Measurements from ENCODE around the gene S100A5.
"Not testable (repeated sequence)": the region's sequence is repeated elsewhere in the genome, so short reads cannot be mapped to it uniquely, and the experiment has no call there.

S100A5 gene

GRCh38 chr1:153540394-153541361 is at the start of gene S100A5:
Gene S100A5, minus strand, starts transcription at chr1:153540934. Its CDS starts 743 bp downstream, at chr1:153540191.
- no peak for DNase-seq

- no peak for DNase-seq
Measured at GRCh38 chr1:153588482-153588881, 47.7 kb upstream of the S100A5 start.

GRCh38 chr1:153588033-153588432 is 47.3 kb upstream of the S100A5 start:
- not testable (repeated sequence) for DNase-seq

DNA sequence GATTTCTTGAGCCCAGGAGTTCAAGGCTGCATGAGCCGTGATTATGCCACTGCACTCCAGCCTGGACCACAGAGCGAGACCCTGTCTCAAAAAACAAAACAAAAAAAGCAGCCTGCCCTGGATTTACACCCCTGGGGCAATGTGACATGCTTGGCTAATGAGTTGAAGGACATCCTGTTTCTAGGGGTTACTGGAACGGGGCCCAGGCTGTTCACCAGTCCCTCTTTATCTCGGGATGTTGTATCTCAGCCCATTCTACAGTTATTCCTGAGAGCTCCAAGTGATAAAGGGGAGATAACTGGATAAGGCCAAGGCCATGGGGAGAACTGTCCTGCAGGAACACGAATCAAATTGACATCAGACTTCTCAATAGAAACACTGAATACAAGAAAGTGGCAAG is 46.6 kb upstream of the S100A5 start:
- no peak for DNase-seq

DNA sequence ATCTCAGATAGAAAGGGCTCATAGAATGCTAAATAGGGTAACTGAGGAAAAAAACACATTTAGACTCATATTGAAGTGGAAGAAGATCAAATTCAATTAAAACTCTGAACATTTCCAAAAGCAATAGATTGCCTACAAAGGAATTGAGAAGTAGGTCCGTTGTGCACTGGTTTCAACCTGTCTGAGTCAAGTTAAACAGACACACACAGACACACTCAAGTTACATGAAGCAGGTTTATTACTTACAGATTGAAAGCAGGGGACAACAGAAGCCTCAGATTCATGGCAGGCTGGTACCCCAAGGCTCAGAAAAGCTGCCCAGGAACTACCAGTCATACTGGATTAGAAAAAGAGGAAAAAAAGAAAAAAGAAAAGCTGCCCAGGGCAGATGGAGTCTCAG is 45.6 kb upstream of the S100A5 start:
- no peak for DNase-seq

DNA sequence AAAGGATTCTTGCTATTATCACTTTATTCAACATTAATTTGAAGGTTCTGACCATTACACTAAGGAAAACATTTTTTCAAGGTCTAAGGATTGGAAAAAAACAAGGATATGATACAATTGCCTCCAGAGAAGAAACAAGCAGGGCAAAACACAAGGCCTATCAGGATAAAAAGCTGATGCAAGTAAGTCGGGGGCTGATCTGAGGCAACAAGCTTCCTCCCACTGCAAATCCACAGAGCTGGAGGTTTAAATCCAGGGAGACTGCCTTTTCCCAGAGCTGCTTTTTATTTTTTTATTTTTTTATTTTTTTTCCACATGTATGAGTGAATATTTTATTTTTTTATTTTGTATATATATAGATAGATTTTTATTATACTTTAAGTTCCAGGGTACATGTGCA is 44.3 kb upstream of the S100A5 start:
- no peak for DNase-seq

DNA sequence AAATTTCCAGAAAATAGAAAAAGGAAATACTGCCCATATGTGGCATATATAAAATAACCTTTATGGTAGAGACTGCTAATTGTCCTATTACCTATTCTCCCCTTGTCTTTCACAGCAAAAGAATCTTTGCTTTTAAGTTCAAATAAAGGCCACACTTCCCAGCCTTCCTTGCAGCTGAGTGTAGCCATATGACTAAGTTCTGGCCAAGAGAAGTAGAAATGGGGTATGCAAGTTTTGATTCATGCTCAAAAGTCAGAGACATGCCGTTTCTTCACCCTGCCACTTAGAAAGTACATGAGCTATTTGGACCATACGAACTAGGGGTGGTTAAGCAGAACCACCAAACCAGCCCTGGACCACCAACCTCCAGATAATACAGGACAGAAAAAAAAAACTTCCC is 43.2 kb upstream of the S100A5 start:
- DNase-seq, result no peak

DNA sequence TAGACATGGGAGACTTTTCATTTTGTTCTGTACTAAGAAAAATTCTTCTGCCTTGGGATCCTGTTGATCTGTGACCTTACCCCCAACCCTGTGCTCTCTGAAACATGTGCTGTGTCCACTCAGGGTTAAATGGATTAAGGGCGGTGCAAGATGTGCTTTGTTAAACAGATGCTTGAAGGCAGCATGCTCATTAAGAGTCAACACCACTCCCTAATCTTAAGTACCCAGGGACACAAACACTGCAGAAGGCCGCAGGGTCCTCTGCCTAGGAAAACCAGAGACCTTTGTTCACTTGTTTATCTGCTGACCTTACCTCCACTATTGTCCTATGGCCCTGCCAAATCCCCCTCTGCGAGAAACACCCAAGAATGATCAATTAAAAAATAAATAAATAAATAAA is 42.8 kb upstream of the S100A5 start:
- not testable (repeated sequence) for DNase-seq

DNA sequence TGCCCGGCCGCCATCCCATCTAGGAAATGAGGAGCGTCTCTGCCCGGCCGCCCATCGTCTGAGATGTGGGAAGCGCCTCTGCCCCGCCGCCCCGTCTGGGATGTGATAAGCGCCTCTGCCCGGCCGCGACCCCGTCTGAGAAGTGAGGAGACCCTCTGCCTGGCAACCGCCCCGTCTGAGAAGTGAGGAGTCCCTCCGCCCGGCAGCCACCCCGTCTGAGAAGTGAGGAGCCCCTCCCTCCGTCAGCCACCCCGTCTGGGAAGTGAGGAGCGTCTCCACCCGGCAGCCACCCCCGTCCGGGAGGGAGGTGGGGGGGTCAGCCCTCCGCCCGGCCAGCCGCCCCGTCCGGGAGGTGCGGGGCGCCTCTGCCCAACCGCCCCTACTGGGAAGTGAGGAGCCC is 42.1 kb upstream of the S100A5 start:
- not testable (repeated sequence) for DNase-seq

GRCh38 chr1:153578936-153579335 is 38.2 kb upstream of the S100A5 start:
- DNase-seq, result no peak

DNA sequence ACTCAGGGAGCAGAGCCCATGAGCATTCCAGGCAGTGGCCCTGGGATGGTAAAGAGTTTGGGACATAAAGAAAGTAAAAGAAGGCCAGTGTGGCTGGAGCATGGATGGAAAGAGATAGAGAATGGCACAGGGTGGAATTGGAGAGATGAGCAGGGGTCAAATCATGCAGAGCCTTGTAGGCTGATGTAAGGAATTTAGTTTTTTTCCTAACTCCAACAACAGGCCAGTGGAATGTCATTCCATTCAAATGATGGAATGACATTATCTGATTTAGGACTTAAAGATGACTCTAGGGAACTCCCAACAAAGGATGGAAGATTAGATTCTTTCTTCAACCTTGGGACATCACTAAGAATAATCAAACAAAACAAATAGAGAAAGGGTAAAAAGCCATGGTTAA is 37.8 kb upstream of the S100A5 start:
- DNase-seq, result no peak

DNA sequence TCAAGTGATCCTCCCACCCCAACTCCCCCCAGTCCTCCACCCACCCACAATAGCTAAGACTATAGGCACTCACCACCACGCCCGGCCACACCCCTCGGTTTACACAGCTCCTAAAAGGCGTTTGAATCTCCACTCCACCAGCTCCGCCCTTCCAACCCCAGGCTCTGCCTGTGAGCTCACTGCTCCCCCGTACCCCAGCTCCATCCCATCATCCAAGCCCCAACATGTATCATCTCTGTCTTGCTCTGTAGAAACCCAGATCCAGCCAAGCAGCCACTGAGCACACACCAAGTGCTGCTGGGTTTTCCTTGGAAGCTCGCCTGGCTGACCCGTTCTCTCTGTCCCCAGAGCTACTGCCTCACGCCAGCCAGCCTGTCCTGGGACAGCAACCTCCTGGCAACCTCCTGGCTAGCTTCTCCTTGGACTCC is 36.9 kb upstream of the S100A5 start:
- no peak for DNase-seq

DNA sequence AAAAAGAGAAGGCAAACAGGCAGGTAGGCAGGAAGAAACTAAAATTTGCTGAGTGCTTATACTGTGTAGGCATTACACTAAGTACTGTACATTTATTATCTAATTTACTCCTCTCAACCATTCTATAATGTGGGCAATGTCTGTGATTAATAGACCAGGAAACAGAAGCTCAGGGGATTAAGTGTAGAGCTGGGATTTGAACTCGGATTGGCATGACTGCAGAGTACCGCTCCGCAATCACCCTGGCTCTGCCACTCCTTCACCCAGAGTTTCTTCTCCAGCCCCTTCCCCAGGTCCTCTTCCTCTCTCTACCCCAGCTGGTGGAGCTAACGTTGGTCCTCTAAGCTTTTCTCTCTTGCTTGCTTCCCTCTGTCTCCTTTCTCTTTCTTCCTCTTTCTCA is 36.4 kb upstream of the S100A5 start:
- no peak for DNase-seq

GRCh38 chr1:153575497-153575896 is 34.8 kb upstream of the S100A5 start:
- not testable (repeated sequence) for DNase-seq

- DNase-seq, result not testable (repeated sequence)
Measured at GRCh38 chr1:153575081-153575491, 34.4 kb upstream of the S100A5 start.

DNA sequence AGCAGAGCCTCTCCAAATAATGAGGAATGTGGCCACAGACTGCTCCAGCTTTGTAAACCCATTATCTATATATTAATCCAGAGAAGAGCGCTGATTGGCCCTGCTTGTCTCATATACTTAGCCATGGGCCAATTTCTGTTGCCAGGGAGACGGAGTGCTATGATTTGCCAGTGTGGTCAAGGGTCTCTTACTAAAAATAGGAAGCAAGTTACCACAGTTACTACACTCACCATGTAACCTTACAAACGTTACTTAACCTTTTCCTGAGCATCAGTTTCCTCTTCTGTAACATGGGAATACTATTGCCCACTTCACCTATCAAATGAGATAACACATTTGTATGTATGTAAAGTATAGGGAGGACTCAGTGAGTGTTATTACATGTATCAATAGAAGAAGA is 32.6 kb upstream of the S100A5 start:
- no peak for DNase-seq

DNA sequence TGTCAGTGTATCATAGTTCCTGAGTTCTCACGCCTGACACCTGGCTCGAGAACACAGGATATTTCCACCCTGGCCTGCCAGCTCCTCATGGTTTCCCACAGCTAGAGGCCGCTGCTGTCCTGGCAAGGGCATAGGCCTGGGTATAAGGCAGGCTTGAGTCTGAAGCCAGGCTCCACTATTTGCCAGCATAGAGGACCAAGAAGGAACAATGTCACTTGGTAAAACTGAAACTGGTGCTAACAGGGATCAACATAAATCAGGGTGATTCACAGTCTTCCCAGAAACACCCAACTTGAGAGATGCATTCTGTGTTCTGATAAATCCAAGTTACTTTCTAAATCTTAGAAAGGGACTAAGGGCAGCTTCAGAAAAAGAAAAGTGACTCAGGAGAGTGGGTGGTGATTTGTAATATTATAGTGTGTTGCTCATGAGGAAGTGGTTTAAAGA is 31.9 kb upstream of the S100A5 start:
- peak; percentile 46 for DNase-seq

GRCh38 chr1:153571706-153572105 is 31.0 kb upstream of the S100A5 start:
- no peak for DNase-seq

DNA sequence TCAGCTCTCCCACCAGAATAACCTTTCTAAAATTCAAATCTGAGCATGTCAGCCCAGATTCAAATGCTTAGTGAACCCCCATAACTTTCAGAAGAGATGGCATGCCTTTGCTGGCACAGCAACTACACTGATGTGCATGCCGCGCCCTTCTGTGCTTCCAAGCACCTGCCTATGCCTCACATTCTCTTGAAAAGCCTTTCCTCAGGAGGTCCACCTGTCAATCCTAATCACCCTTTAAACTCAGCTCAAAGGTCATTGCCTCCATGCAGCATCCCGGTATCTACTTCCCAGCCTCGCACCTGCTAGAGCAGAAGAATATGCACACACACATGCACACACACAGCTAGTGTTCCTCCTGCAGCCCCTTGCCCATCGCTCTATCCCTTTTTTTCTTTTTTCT is 30.1 kb upstream of the S100A5 start:
- no peak for DNase-seq

DNA sequence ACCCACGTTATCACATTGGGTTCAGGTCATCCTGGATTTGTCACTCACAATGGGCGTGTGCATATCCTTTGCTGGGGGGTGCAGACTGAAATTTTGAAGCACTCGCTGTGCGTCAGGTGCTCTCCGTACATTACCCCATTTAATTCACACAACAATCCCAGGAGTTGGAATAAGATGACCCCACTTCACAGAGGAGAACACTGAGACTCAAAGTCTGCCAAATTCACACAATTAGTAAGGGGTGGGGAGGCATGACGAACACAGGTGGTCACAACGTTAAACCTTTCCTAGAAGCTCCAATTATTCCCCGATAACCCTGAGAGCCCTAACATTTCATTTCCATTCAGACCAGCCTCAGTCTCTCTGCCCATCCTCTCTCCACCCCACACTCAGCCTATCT is 28.7 kb upstream of the S100A5 start:
- DNase-seq, result no peak

GRCh38 chr1:153568367-153569099 is 27.8 kb upstream of the S100A5 start:
- peak; percentile 95 for DNase-seq

DNA sequence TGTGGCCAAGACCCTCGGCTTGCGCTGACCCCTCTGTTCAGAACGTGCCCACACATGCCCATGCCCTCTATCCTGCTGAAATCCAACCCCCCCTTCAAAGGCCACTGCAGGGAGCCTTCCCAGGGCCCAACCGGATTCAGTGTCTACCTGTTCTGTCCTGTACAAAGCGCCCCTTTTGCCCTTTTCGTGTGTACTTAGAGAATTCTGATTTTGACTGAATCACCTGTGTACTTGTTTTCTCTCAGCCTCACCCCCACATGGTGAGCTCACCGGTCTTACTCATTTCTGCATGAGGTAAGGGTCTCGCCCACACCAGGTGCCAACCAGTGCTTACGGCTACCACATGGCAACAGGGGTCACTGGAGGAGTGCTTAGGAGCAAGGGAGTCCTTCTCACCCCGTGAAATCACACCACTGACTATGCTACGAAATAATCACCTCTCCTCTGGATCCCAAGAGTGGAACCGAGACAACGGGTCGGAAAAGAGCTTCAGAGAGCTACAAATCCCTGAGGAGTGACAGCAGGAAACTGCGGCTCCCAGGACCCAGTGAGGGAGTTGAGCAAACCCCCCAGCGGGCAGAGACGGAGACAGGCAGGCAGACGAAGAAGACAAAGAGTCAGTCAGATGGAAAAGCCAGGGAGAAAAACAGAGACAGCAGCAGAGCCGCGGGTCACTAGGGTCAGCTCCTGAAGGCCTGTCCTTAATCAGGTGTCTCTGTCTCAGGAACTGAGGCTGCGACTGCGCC is 27.1 kb upstream of the S100A5 start:
- no peak for DNase-seq

All from NCI-H510A treated with DMSO at 0.1 percent for 48 hours (cell line).